B cell (primary cell): ENCODE results near the gene ZNF780A. TPM values are rescaled to one million over a fixed set of nuclear protein-coding genes. Genes with fewer than 3 reads are reported as not detected.

Source experiments
- ATAC-seq: fragments of 200-7000 bp; cut with Tn5 transposase; one replicate; pipeline ENCODE4 v1.10.0; 2021; ENCODE audit warnings: low read depth, mild to moderate bottlenecking, moderate number of reproducible peaks, moderate library complexity
- CTCF ChIA-PET: fragments of 350-600 bp; sonication (Branson Sonifier 250); formaldehyde crosslinking; loops from one replicate; lab custom pipeline; 2021; ENCODE audit warnings: antibody characterized with exemption, inconsistent platforms; lab: Charles Lee
- POLR2A ChIA-PET: fragments of 350-600 bp; sonication (Branson Sonifier 250); formaldehyde crosslinking; loops from one replicate; lab custom pipeline; 2021; ENCODE audit warnings: antibody characterized with exemption; lab: Charles Lee
- DNase-seq: peaks from one replicate; pipeline ENCODE4 v3.0.0; 2013
- H2AFZ ChIP-seq: 2 replicates; pipeline ENCODE4 v1.6.1; 2012; ENCODE audit warnings: mild to moderate bottlenecking, low read depth, low read length; ENCODE audit not compliant: insufficient read depth, poor library complexity, severe bottlenecking
- H3K27ac ChIP-seq, 2 donors: 1 replicate in 1 of 2; 2 replicates in 1 of 2; pipeline ENCODE4 v1.5.1; 2012 to 2013; ENCODE audit warnings: low read length in 2 of 2, mild to moderate bottlenecking in 2 of 2, moderate library complexity in 1 of 2
- H3K27me3 ChIP-seq, 4 experiments: fragments of 200-600 bp in 1 of 4; sonication (generic) in 1 of 4; replicated peaks in 1 of 4; 1 replicate in 2 of 4; 2 replicates in 2 of 4; pipeline versions ENCODE4 v1.6.1 to v1.7.0; 2013 to 2016; ENCODE audit warnings: low read length in 3 of 4, mild to moderate bottlenecking in 2 of 4, mixed read lengths in 1 of 4, moderate library complexity in 1 of 4; ENCODE audit not compliant: insufficient read depth in 4 of 4, control insufficient read depth in 3 of 4; ENCODE audit errors: control extremely low read depth in 1 of 4
- H3K36me3 ChIP-seq, 2 experiments: replicated peaks in 1 of 2; 1 replicate in 1 of 2; 2 replicates in 1 of 2; pipeline versions ENCODE4 v1.6.1 to v1.7.1; 2013; ENCODE audit warnings: low read length in 1 of 2; ENCODE audit not compliant: insufficient read depth in 2 of 2, control insufficient read depth in 1 of 2; ENCODE audit errors: control extremely low read depth in 1 of 2, extremely low read depth in 1 of 2
- H3K4me1 ChIP-seq, 2 donors: fragments of 200-600 bp in 1 of 2; sonication (generic) in 1 of 2; 1 replicate in 1 of 2; 2 replicates in 1 of 2; pipeline versions ENCODE4 v1.5.1 to v1.6.1; 2013 to 2017; ENCODE audit warnings: low read length in 2 of 2; ENCODE audit not compliant: control insufficient read depth in 2 of 2, insufficient read depth in 2 of 2
- H3K4me2 ChIP-seq: replicated peaks from 2 replicates; pipeline ENCODE3; 2012; ENCODE audit warnings: mild to moderate bottlenecking, low read depth, low read length; ENCODE audit not compliant: poor library complexity, severe bottlenecking
- H3K4me3 ChIP-seq, 5 experiments: fragments of 200-600 bp in 1 of 5; sonication (generic) in 1 of 5; 1 replicate in 3 of 5; 2 replicates in 2 of 5; pipeline versions ENCODE4 v1.5.1 to v1.7.0; 2011 to 2016; ENCODE audit warnings: low read length in 4 of 5, mild to moderate bottlenecking in 4 of 5, low read depth in 2 of 5, control low read depth in 1 of 5, moderate library complexity in 1 of 5; ENCODE audit not compliant: insufficient read depth in 1 of 5; ENCODE audit errors: control extremely low read depth in 1 of 5, extremely low read depth in 1 of 5
- H3K79me2 ChIP-seq: fragments of 200-600 bp; sonication (generic); one replicate; pipeline ENCODE4 v1.6.0; 2016; ENCODE audit warnings: low read length; ENCODE audit not compliant: control insufficient read depth, insufficient read depth
- H3K9ac ChIP-seq: fragments of 200-600 bp; sonication (generic); 2 replicates; pipeline ENCODE4 v1.6.1; 2017; ENCODE audit warnings: mild to moderate bottlenecking, low read length, moderate library complexity
- H3K9me3 ChIP-seq, 3 donors: one replicate each; pipeline versions ENCODE4 v1.6.1 to v1.7.1; 2013; ENCODE audit warnings: low read length in 2 of 3; ENCODE audit not compliant: control insufficient read depth in 2 of 3, insufficient read depth in 1 of 3; ENCODE audit errors: control extremely low read depth in 1 of 3
- H4K20me1 ChIP-seq: 2 replicates; pipeline ENCODE4 v1.6.0; 2012; ENCODE audit warnings: mild to moderate bottlenecking, low read length; ENCODE audit not compliant: insufficient read depth, control insufficient read depth, poor library complexity, severe bottlenecking
- H3K27ac Mint-ChIP-seq: one replicate; pipeline ENCODE4 v1.8.0; 2021; ENCODE audit warnings: mixed read lengths
- H3K27me3 Mint-ChIP-seq: one replicate; pipeline ENCODE4 v1.8.0; 2021; ENCODE audit warnings: mixed read lengths
- H3K4me1 Mint-ChIP-seq: one replicate; pipeline ENCODE4 v1.8.0; 2021; ENCODE audit warnings: mixed read lengths
- H3K4me3 Mint-ChIP-seq: one replicate; pipeline ENCODE4 v1.8.0; 2021; ENCODE audit warnings: mixed read lengths
- H3K9me3 Mint-ChIP-seq: one replicate; pipeline ENCODE4 v1.8.0; 2022; ENCODE audit warnings: mixed read lengths; ENCODE audit not compliant: insufficient read depth
- CTCF ChIP-seq: fragments of 200-600 bp; IDR thresholded peaks from one replicate; pipeline ENCODE4 v1.8.0; 2022; ENCODE audit warnings: antibody characterized with exemption, mild to moderate bottlenecking
- EZH2 ChIP-seq: IDR thresholded peaks from 2 replicates; pipeline ENCODE4 v1.6.1; 2012; ENCODE audit warnings: borderline replicate concordance, low read depth, mild to moderate bottlenecking, moderate library complexity, low read length; ENCODE audit not compliant: insufficient read depth, poor library complexity, severe bottlenecking
- WGBS: methylation state at CpG from one replicate; pipeline ENCODE4 v1.1.5; 2013; ENCODE audit warnings: missing lambda C conversion rate; ENCODE audit not compliant: insufficient coverage; 5-methylcytosine and 5-hydroxymethylcytosine counted together
- intact Hi-C: fragments of 100-400 bp; cut with micrococcal nuclease; formaldehyde crosslinking; loops from one replicate; pipeline ENCODE4 v1.10.0; 2022
- polyA plus RNA-seq: library from polyadenylated mRNA; depleted of rRNA; stranded (reverse); fragments of >200 nt; gene quantifications from 2 replicates; pipeline ENCODE4 v1.2.3, GENCODE V29; 2012
- total RNA-seq, 2 donors: library from RNA; stranded (reverse); fragments of 120-200 nt in 1 of 2; gene quantifications; 1 replicate in 1 of 2; 2 replicates in 1 of 2; pipeline versions ENCODE4 v1.2.3 to v1.2.4, GENCODE V29; 2013 to 2022

The ZNF780A gene
- total and polyA plus RNA-seq, 2 donors (not counting 1 experiment from before 2014, with no cell fraction given): 9.2 to 32.8 TPM

GRCh38 chr19:40103600-40103999, 12.9 kb upstream of the ZNF780A start:
- no peak for DNase-seq
- no peak overlapping the region for H2AFZ ChIP-seq
- intact Hi-C loops: no loop called here
- no peak overlapping the region for H3K4me3 ChIP-seq
- no peaks in the 10 kb centered on the region for H3K27me3 ChIP-seq
- Mint-ChIP-seq H3K27me3 (no peaks in the 10 kb centered on the region), H3K4me3 (no peak overlapping the region), H3K4me1 (no peaks in the 10 kb centered on the region), H3K9me3 (no peaks in the 10 kb centered on the region), H3K27ac (no peak overlapping the region)
- TF ChIP-seq EZH2: no peak
- no peak for TF ChIP-seq CTCF
- H3K27ac ChIP-seq: no peak overlapping the region
- CTCF ChIA-PET: no interaction called here
- H3K4me1 ChIP-seq: no peaks in the 10 kb centered on the region
- H3K9ac ChIP-seq: no peak overlapping the region
- H3K36me3 ChIP-seq: no peaks in the 10 kb centered on the region
- no peak overlapping the region for H3K4me2 ChIP-seq
- H4K20me1 ChIP-seq: no peaks in the 10 kb centered on the region
- POLR2A ChIA-PET: interaction anchor here (0.6 to 0.7 kb wide), 2 partner anchors 281 to 1451 kb away, joined by 3 to 7 read pairs; no protein-coding TSS in a partner anchor
- WGBS: 88% methylated on average over 3 of the region's 4 CpGs
- H3K79me2 ChIP-seq: no peaks in the 10 kb centered on the region
- H3K9me3 ChIP-seq: no peaks in the 10 kb centered on the region
- ATAC-seq: no peak

GRCh38 chr19:40101813-40102212, 11.1 kb upstream of the ZNF780A start:
- Histone ChIP-seq H3K4me3 (no peak overlapping the region), H3K79me2 (no peaks in the 10 kb centered on the region), H3K27ac (no peak overlapping the region), H2AFZ (no peak overlapping the region), H3K27me3 (no peaks in the 10 kb centered on the region), H4K20me1 (no peaks in the 10 kb centered on the region), H3K9ac (no peak overlapping the region), H3K9me3 (no peaks in the 10 kb centered on the region), H3K4me2 (no peak overlapping the region), H3K4me1 (no peaks in the 10 kb centered on the region), H3K36me3 (no peaks in the 10 kb centered on the region)
- intact Hi-C loops: no loop called here
- Mint-ChIP-seq H3K4me3 (no peak overlapping the region), H3K4me1 (no peaks in the 10 kb centered on the region), H3K27ac (no peak overlapping the region), H3K27me3 (peaks cover 5% of the 10 kb centered on the region), H3K9me3 (no peaks in the 10 kb centered on the region)
- ChIA-PET POLR2A (no interaction called here), CTCF (no interaction called here)
- no peak for TF ChIP-seq CTCF
- TF ChIP-seq EZH2: no peak
- no CpG with 5 or more reads among the region's 1 CpG for WGBS
- DNase-seq (no peak), ATAC-seq (no peak)
